Stimulated activated CD4-positive, alpha-beta T cell treated with anti-CD3 and anti-CD28 coated beads, Interleukin-2, amount 100 ng/mL, for 4 hours (primary cell): ENCODE data around the gene TEP1.
A peak's percentile ranks its signal among the peaks of the same experiment; 100 is the strongest.
"Not testable (repeated sequence)": the region's sequence is repeated elsewhere in the genome, so short reads cannot be mapped to it uniquely, and the experiment has no call there.

Experiments used
- DNase-seq: peaks from one replicate; pipeline ENCODE4 v3.0.0-alpha.2; 2020; ENCODE audit warnings: low read depth

Gene TEP1

GRCh38 chr14:20386276-20386855, 26.9 kb downstream of the TEP1 start:
- DNase-seq, result no peak

DNA sequence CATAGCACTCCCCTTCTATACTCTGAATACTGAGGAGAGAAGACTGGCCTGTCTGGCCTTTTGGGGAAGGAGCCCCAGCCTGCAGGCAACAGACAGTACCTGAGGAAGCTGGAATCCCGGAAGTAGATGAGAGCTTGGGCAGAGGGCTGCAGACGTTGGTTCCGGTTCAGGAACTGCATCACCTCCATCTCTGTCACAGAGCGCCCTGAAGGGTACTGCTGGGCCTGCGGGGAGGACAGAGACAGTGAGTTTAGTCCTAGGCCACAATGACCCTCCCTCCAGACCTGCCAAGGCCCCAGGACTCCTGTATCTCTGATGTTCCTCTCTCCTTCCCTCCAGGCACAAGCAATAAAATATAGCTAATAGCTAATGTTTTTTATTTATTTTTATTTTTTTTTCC, 28.4 kb downstream of the TEP1 start:
- DNase-seq, result no peak

DNA sequence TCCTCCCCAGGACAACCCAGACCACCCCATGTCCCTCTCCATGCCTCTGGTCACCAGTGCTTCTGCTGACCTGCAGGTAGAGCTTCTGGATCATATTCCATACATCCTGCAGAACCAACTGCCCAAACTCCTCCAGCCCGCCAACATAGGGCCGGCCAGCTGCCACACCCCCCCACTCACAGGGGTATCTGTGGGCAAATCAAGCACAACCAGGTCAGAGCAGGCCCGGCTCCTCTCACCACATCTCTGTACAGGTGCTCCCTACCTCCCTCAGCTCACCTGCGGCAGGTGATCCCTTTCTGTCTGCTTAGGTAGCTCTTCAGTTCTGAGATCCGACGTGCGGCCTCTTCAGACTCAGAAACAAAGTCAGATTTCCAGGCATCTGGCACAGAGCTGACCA, 29.0 kb downstream of the TEP1 start:
- no peak for DNase-seq

- no peak for DNase-seq
These were observed 29.7 kb downstream of the TEP1 start for GRCh38 chr14:20383636-20384035.

DNA sequence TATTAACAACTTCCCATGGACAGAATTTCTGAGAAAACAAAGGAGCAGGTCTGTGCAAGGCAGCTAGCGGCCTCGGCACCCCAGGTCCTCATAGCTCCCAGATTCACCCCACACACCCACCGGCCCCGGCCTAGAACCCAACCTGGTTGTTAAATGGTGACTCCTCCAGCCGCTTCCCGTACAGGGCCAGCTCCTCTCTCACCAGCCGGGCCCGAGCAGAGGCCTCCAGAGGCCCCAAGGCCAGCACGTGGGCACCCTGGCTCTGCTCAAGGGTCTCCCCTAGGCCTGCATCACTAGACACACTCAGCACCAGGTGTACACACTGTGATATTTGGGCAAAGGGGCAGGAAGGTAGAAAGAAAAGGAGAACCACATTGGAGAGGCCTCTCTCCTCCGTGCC, 30.3 kb downstream of the TEP1 start:
- no peak for DNase-seq

DNA sequence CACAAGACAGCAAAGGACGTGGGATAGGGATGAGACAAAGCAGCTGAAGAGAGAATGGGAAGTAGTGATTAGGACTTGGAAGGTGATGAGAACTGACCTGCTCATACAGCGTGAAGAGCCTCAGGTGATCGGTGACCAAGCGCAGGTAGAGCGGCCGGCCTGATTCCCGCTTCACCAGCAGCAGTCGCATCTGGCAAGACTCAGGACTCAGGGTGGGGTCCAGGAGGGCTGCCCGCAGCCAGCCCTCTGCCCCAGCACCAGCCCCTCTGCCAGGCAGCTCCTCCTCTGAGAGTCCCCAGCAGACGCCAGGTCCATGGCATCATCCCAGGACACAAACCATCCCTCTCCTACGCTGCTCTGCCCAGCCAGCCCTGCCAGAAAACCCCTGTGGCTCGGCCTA, 30.8 kb downstream of the TEP1 start:
- no peak for DNase-seq

DNA sequence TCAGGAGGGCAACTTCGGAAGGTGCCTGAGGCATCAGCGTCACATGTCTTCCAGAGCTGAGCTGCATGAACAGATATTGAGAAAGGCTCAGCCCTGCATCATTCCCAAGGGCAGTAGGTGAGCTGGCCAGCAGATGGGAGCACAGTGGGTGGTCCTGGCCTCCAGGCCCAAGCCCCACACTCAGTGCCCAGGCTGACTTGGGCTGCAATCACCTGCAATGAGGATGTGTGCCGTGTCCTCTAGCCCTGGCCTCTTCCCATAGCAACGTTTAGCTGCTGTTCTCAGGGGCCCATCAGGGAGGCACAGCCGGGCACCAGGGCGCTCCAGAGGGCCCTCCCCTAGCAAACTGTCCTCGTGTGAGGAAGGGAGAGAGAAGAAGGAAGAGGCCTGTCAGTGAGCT, 32.0 kb downstream of the TEP1 start:
- no peak for DNase-seq

DNA sequence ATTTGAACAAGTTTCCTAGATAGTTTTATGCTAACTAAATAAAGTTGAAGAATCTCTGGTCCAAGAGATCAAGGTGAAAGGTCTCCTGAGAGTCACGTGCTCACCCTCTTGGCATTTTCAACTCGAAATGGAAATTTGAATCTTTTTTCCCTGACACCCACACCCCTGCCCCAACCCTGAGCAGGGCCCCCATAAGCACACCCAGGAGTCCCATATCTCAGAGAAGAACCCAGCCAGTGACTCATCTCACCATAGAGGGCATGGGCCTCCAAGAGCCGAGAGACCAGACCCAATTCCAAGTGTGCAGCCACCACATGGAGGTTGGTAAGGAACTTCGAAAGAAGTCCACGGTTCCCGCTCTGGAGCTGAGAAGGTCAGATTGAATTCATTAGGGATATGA, 32.6 kb downstream of the TEP1 start:
- no peak for DNase-seq

DNA sequence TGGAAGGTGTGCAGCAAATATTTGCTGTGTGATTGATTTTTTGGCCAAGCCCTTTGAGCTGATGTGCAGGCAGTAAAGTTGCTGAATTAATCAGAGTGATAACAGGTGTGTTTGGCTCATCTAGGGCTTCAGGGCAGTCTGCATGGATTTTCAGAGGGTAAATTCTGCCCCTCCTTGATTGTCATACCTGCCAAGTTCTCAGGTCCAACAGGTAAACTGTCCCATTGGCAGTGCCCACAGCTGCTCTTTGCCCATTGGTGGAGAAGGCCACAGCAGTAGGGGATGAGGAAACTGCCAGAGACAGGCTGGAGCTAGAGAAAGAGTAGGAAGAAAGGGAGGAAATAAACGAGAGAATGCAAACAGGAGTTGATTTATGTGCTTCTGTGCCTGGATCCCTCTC, 33.6 kb downstream of the TEP1 start:
- DNase-seq, result no peak

- DNase-seq, result no peak
These were observed 36.1 kb downstream of the TEP1 start for GRCh38 chr14:20377171-20377570.

- no peak for DNase-seq
These were observed 37.2 kb downstream of the TEP1 start for GRCh38 chr14:20376071-20376588.

GRCh38 chr14:20375471-20375870, 37.8 kb downstream of the TEP1 start:
- no peak for DNase-seq

GRCh38 chr14:20372796-20373195, 40.5 kb downstream of the TEP1 start:
- no peak for DNase-seq

DNA sequence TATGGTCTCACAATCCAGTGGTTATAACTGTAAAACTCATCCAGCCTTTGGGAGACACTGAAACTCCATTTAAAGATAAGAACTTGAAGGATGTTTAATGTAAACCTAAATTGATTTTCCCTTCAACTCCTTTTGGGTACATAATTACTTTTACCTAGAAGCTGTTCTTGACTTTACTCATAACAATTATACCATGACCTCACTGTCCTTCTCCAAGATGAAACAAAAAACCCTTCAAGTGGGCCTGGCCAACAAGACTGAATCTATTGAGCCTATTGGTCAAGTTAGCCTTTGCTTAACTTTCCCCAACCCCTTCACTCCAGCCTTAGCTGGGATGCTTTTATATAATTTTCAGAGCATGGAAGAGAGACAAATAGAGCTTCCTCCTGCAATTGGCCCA, 47.4 kb downstream of the TEP1 start:
- no peak for DNase-seq

GRCh38 chr14:20358474-20358873, 54.8 kb downstream of the TEP1 start:
- DNase-seq, result not testable (repeated sequence)

GRCh38 chr14:20356422-20356821, 56.9 kb downstream of the TEP1 start:
- no peak for DNase-seq

GRCh38 chr14:20350860-20351259, 62.4 kb downstream of the TEP1 start:
- no peak for DNase-seq

GRCh38 chr14:20350282-20350681, 63.0 kb downstream of the TEP1 start:
- DNase-seq, result no peak

- no peak for DNase-seq
These were observed 65.6 kb downstream of the TEP1 start for GRCh38 chr14:20347747-20348146.

- DNase-seq, result no peak
These were observed 66.6 kb downstream of the TEP1 start for GRCh38 chr14:20346713-20347112.

GRCh38 chr14:20345366-20345765, 67.9 kb downstream of the TEP1 start:
- no peak for DNase-seq

GRCh38 chr14:20343862-20344220, 69.5 kb downstream of the TEP1 start:
- no peak for DNase-seq

GRCh38 chr14:20343092-20343861, 70.0 kb downstream of the TEP1 start, which contains the start of gene PARP2:
Gene PARP2 (plus strand): TSS chr14:20343635. CDS start chr14:20343642, 7 bp downstream.
- peak; percentile 83 for DNase-seq

DNA sequence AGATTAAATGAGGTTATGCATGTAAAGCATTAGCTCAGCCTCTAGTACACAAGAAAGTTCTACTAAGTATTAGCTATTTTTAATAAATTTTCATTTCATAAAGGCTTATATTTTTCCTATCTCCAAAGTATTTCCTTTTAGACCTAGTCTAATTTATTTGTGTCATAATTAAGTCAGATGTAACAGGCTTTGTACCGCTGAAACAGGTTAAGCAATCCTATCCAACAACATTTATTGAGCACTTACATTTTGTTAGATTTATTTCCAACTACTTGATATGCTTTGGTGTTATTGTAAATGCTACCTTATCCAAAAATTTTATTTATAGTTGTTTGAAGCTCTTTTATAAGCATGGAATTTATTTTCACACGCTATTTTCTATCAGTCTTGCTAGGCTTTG, 71.7 kb downstream of the TEP1 start:
- DNase-seq, result no peak
